Urinary bladder (tissue), 4 donors: ENCODE results near the gene GON7. TPM values are rescaled to one million over a fixed set of nuclear protein-coding genes. Genes with fewer than 3 reads are reported as not detected.
"Not testable (repeated sequence)": the region's sequence is repeated elsewhere in the genome, so short reads cannot be mapped to it uniquely, and the experiment has no call there.

ENCODE experiments used
- DNase-seq: peaks from one replicate; pipeline ENCODE4 v3.0.0-alpha.2; 2015; ENCODE audit errors: extremely low spot score
- H3K27ac ChIP-seq: one replicate; pipeline ENCODE4 v1.5.1; 2013; ENCODE audit warnings: low read depth, mild to moderate bottlenecking, moderate library complexity
- H3K36me3 ChIP-seq: one replicate; pipeline ENCODE4 v1.6.1; 2013; ENCODE audit warnings: mild to moderate bottlenecking, moderate library complexity; ENCODE audit not compliant: insufficient read depth
- H3K4me1 ChIP-seq: one replicate; pipeline ENCODE4 v1.6.1; 2013; ENCODE audit warnings: mild to moderate bottlenecking, moderate library complexity; ENCODE audit not compliant: insufficient read depth
- H3K4me3 ChIP-seq: one replicate; pipeline ENCODE4 v1.5.1; 2013; ENCODE audit warnings: low read depth, low read length
- WGBS: extraction: QIAGEN DNeasy Blood & Tissue Kit; methylation state at CpG from one replicate; pipeline ENCODE4 v1.1.7; 2013; 5-methylcytosine and 5-hydroxymethylcytosine counted together
- polyA plus RNA-seq: library from polyadenylated mRNA; stranded (reverse); fragments of 200-250 nt; gene quantifications from one replicate; pipeline ENCODE4 v1.2.3, GENCODE V29; 2013
- total RNA-seq: library from RNA; depleted of rRNA; stranded (reverse); fragments of >200 nt; gene quantifications from one replicate; pipeline ENCODE4 v1.2.3, GENCODE V29; 2014
- donor health status: healthy with polysubstance abuse.
- donor health status: healthy.

The GON7 gene, protein sequence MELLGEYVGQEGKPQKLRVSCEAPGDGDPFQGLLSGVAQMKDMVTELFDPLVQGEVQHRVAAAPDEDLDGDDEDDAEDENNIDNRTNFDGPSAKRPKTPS
- total RNA-seq (16.2 TPM), polyA plus RNA-seq (13.0 TPM)

DNA sequence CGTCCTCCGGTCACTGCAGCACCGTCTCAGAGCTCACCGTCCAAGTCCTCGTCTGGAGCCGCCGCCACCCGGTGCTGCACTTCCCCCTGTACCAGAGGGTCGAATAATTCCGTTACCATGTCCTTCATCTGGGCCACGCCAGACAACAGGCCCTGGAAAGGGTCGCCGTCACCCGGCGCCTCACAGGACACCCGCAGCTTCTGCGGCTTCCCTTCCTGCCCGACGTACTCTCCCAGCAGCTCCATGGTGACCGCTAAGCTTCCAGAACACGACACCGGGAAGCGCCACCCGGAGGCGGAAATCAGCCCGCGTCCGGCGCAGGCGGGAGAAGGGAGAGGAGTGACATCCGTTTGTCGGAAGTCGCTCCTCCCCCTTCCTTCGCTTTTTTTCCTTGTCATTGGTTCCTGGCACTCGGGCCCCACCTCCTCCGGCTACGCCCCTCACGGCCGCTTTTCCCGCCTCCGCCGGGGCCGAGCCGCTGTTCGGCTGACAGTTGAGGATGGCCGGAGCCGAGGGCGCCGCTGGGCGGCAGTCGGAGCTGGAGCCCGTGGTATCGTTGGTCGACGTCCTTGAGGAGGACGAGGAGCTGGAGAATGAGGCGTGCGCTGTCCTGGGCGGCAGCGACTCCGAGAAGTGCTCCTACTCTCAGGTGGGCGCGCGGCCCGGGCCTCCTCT lies at the start of gene GON7, which contains the start of gene UBR7:
TSS of gene GON7 (minus strand) at position 273 of the 675 bp plus-strand sequence. CDS start at position 245, 28 bp downstream.
TSS of gene UBR7 (plus strand) at position 464 of the 675 bp plus-strand sequence. CDS start at position 500, 36 bp downstream.
- peak; percentile 90 for DNase-seq
- peak within 1 kb of the TSS; percentile 79 for H3K4me3 ChIP-seq
- WGBS: under 1% methylated on average over 65 of the region's 65 CpGs

DNA sequence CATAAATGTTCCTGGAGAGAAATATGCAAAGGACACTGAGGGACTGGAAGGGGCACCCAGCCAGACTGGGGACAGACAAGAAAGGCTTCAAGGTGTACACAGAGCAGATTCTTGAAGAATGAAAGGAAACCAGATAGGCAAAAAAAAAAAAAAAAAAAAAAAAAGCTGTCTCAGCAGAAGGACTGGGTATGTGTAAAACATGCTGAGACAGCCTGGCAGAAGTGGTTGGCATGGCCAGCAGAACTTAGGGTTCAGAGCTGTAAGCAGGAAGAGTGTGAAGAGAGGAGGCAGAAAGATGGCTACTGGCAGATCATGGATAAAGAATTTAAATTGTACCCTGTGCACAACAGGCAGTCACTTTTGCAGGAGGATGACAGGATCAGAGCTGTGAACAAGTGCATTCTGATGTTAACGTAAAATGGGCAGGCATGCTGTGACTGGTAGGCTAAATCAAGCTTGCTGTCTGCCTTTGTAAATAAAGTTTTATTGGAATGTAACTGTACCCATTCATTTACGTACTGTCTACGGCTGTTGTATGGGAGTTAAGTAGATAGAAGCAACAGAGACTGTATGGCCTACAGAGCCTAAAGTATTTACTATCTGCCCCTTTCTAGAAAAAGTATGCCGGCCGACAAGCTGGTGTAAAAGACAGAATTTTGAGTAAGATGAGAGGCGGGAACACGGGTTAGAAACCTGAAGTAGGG lies 42.4 kb upstream of the GON7 start:
- WGBS: 89% methylated on average over 7 of the region's 7 CpGs
- no peak for DNase-seq
- H3K36me3 ChIP-seq: no peaks in the 10 kb centered on the region

More for the DNA sequence above, at the start of gene GON7, which contains the start of gene UBR7:
- Histone ChIP-seq H3K36me3 (no peaks in the 10 kb centered on the region), H3K4me1 (no peaks in the 10 kb centered on the region), H3K27ac (peak within 1 kb of the TSS; percentile 82)

DNA sequence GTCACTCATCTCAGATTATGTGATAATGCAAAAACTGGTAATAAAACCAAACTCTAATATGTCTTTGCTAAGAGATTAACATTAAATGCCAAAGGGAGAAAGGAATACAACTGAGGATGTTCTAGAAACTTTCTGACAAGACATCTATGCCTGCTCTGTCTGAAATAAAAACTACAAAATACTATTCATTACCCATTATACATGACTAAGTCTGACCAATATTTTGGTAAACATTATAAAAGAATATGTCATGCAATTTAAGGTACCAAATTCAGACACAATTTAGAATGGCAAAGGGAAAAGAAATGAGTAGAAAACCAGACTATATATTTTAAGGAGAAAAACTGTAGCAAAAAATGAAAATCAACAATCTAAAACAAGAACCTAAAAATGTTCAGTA lies 39.7 kb upstream of the GON7 start:
- no peak overlapping the region for H3K27ac ChIP-seq

More for the DNA sequence above, 42.4 kb upstream of the GON7 start:
- Histone ChIP-seq H3K4me3 (no peak overlapping the region), H3K27ac (no peak overlapping the region), H3K4me1 (no peaks in the 10 kb centered on the region)

DNA sequence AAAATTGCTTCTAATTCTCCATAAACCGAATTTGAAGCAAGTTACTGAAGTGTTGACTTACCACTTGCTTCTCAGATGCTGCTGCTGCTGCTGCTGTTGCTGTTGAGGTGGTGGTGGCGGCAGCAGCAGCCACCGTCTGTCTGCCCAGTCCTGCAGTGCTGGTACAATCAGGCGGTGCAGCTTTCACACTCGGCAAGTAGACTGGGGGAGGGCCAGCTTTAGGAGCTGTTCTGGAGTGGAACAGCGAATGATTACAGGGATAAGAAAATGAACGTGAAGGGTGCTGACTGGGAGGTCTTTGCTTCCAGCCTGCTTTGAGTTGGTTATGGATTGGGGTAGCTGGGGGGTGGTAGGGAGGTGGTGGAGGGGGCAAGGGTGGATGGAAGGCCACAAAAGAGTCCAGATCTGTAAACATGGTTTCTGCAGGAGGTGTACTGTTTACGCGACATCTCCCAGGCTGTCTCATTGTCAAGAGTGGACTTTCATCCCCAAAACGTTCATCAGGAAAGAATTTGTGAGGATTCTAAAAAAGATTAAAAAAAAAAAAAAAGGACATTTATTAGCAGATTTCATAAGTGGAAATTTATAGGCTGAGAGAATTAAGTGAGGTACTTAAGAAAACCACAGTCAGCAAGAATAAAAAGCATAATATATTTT lies 39.0 kb upstream of the GON7 start:
- 80% methylated on average over 10 of the region's 10 CpGs for WGBS
- H3K4me1 ChIP-seq: no peaks in the 10 kb centered on the region
- H3K4me3 ChIP-seq: no peak overlapping the region
- peaks cover 7% of the 10 kb centered on the region for H3K36me3 ChIP-seq
- no peak overlapping the region for H3K27ac ChIP-seq
- DNase-seq: no peak

More for the DNA sequence above, 39.7 kb upstream of the GON7 start:
- no peak for DNase-seq
- Histone ChIP-seq H3K36me3 (peaks cover 7% of the 10 kb centered on the region), H3K4me1 (no peaks in the 10 kb centered on the region), H3K4me3 (no peak overlapping the region)

DNA sequence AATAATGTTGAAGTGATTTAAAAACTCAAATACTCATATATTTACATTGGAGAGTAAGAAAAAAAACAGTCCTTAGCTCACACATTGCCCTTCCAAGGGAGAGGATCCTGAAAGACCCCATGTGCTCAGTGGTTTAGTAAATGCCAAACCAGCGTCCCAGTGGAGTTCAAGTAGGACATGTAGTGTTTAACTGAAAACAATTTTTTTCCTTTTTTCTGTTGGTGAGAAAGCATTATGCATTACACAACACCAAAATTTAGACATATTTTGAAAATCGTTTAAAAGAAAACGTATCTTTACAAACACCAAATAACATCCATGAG lies 33.8 kb upstream of the GON7 start:
- H3K27ac ChIP-seq: no peak overlapping the region
- 92% methylated on average over 3 of the region's 3 CpGs for WGBS
- H3K4me3 ChIP-seq: no peak overlapping the region
- DNase-seq: no peak
- H3K4me1 ChIP-seq: no peaks in the 10 kb centered on the region
- peaks cover 7% of the 10 kb centered on the region for H3K36me3 ChIP-seq

DNA sequence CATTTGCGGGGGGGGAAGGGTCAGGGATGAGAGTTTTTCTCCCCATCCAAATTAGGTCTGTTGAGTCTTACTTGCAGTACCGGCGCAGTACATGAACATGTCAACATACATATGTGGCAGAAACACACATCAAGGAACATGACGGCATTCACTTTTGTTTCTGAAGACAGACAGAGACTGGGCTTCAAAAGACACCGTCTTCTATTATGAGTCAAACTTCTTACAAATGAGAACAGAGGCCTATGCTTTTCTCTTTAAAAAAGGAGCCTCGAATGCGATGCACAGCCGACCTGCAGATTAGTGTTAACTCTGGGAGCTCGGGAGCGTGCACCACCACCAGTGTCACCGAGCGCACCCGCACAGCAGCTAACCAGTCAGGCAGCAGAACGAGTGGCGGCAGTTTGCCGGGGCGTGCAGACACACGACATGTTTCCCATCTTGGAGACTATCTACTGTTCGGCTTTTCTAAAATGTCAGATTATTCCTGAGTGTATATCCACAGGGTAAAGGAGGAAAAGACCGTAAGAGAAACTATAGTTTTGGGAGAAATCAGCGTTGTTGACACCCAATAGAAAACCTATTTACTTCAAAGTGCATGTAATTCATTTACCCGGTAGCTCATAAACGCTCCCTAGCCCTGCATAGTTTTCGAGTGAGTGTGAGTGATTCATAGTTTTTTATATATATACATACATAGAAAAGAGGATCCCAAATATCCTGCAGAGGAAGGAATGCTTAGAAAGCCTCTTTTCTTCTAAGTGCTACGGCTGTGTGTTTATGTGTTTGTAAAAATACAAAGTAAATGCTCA lies 33.2 kb upstream of the GON7 start:
- Histone ChIP-seq H3K27ac (no peak overlapping the region), H3K4me3 (no peak overlapping the region), H3K36me3 (peaks cover 7% of the 10 kb centered on the region), H3K4me1 (no peaks in the 10 kb centered on the region)
- 85% methylated on average over 25 of the region's 25 CpGs for WGBS
- DNase-seq: no peak

DNA sequence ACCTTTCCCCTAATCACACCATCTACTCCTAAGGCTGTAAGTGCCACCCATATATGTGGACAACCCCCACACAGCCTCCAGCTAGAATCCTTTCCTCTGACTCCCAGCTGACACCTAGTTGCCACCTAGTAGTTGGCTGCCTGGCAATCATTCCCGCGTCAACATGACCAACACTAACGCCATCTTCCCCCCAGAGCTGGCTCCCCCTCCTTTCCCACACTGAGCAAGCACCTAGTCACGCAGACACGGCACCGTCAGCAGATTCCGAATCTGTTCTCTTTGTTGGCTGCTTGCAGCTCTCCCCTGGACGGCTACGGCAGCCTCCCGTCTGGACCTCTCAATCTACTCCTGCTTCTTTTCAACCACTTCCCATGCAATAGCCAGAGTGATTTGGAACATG lies 27.9 kb upstream of the GON7 start:
- no peak for DNase-seq
- no peaks in the 10 kb centered on the region for H3K36me3 ChIP-seq
- H3K4me3 ChIP-seq: no peak overlapping the region
- WGBS: 44% methylated on average over 10 of the region's 10 CpGs
- no peaks in the 10 kb centered on the region for H3K4me1 ChIP-seq
- H3K27ac ChIP-seq: no peak overlapping the region

DNA sequence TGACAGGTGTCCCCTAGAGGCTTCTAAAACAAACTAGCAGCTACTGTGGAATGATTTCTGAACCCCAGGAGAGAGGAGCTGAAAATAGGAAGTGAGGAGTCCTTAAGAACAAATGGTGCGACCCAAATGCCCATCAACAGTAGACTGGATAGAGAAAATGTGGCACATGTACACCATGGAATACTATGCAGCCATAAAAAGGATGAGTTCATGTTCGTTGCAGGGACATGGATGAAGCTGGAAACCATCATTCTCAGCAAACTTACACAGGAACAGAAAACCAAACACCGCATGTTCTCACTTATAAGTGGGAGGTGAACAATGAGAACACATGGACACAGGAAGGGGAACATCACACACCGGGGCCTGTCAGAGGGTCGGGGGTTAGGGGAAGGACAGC lies 26.2 kb upstream of the GON7 start:
- DNase-seq, H3K27ac ChIP-seq, H3K4me1 ChIP-seq, H3K4me3 ChIP-seq, H3K36me3 ChIP-seq: not testable (repeated sequence)
- 89% methylated on average over 5 of the region's 5 CpGs for WGBS

DNA sequence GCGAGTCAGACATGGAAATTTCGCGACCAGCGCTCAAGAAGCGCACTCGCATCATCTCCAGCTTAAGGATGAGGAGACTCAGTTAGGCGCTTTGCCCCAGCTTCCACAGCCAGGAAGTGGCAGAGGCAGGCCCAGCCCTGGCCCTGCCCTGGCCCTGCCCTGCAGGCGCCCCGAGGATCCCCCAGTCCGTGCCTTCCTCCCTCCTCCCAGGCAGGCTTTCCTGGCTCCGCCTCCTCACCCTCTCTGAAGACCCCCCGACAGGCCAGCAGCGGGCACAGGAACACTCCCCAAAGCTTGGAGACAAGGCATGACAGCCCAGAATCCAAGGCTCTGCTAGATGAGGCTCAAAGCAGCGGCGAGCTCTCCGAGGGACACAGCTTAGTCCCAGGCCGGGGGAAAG lies 25.3 kb upstream of the GON7 start:
- DNase-seq: no peak
- no peak overlapping the region for H3K27ac ChIP-seq
- H3K4me3 ChIP-seq: no peak overlapping the region
- H3K36me3 ChIP-seq: no peaks in the 10 kb centered on the region
- H3K4me1 ChIP-seq: no peaks in the 10 kb centered on the region
- WGBS: 65% methylated on average over 17 of the region's 17 CpGs

DNA sequence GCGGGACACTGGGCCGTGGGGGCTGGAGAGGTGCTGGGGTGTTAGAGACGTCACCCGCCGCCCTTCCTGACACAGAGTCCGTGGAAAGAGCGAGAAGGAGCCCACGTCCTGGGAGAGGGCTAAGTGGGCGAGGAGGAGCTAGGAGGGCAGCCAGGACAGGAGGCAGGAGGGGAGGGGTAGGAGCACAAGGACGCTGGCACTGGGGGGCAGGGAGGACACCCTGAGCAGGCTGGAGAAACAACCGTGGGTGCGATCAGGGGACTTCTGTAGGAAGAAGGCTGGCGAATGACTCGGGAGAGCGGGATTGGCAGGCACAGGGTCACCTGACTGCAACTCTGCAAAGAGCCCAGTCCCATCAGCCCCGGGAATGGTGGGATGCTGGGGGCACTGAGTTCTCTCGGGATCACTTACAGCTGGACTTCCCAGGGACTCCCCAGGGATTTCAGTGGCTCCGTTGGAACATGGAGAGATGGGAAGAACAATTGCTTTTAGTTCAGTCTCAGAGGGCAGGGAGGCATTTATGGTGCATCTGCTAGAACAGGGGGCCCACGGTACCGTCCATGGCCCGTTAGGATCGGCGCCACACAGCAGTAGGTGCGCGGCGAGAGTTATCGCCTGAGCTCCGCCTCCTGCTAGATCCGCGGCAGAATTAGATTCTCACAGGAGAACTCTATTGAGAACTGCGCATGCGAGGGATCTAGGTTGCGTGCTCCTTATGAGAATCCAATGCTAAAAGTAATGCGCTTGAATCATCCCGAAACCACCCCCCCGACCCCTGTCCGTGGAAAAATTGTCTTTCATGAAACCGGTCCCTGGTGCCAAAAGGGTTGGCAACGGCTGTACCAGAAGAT lies 24.5 kb upstream of the GON7 start:
- no peak for DNase-seq
- Histone ChIP-seq H3K4me3 (peak overlapping the region; percentile 23), H3K4me1 (no peaks in the 10 kb centered on the region), H3K27ac (no peak overlapping the region), H3K36me3 (no peaks in the 10 kb centered on the region)
- 40% methylated on average over 39 of the region's 39 CpGs for WGBS

DNA sequence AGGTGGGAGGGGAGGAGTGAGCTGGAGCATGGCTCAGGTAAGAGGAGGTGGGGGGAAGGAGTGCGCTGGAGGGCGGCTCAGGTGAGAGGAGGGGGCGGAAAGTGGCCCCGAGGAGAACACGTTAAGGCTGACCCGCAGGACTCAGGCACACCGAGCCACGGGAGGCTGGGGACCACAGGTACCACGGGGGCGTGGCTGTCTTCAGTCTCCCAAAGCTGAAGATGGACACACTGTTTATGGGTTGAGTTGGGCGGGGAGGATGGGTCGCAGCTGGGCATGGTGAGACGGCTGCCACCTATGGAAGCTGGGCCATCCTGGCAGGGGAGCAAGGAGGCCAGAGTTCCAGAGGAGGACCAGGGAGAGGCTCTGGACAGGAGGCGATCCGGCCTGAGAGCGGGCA lies 23.7 kb upstream of the GON7 start:
- no peak for DNase-seq
- Histone ChIP-seq H3K4me1 (no peaks in the 10 kb centered on the region), H3K4me3 (no peak overlapping the region), H3K36me3 (no peaks in the 10 kb centered on the region), H3K27ac (no peak overlapping the region)
- 95% methylated on average over 16 of the region's 16 CpGs for WGBS

DNA sequence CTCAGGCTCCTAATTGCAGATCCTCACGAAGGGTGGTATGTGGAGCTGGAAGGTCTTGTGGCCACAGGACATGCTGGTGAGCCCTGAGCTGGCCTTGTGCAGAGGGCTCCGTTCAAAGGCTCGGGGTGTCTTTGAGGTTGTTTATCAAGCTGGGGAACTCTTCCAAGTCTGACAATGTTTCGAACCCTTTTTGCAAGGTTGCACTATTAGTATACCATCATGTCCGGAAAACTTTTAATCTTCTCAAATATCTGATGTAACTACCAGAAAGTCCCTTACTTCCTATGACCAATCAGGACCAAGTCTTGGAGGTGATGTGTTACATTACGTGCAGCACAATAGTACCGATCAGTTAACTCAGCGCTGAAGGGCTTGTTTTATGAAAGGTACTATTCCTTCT lies 21.7 kb upstream of the GON7 start:
- Histone ChIP-seq H3K36me3 (no peaks in the 10 kb centered on the region), H3K4me3 (no peak overlapping the region), H3K4me1 (no peaks in the 10 kb centered on the region), H3K27ac (no peak overlapping the region)
- no peak for DNase-seq
- 89% methylated on average over 8 of the region's 8 CpGs for WGBS
